ENCODE measurements around the gene SUV39H2.

SUV39H2 gene

GRCh38 chr10:14873090-14873760 is 5.4 kb upstream of the SUV39H2 start:
- no peak overlapping the region for H3K4me2 ChIP-seq
- no peak overlapping the region for H3K27ac ChIP-seq
- H3K36me3 ChIP-seq: peaks cover 26 to 66% (median 37%) of the 10 kb centered on the region in 11 experiments
- peaks cover 11 to 29% (median 24%) of the 10 kb centered on the region in 10 experiments for H3K4me1 ChIP-seq
- no peak for TF ChIP-seq Cebpa-rat (IDR thresholded peaks at IDR 0.05)
- no peak overlapping the region for H3K4me3 ChIP-seq
- H4K20me1 ChIP-seq: peaks cover 0 to 9% (median 0%) of the 10 kb centered on the region in 11 experiments; a peak in 8 of 22 replicates
- H3K9me3 ChIP-seq (replicated peaks in 1 of 11): no peaks in the 10 kb centered on the region
- H3K9ac ChIP-seq: no peak overlapping the region
- no peaks in the 10 kb centered on the region for H3K27me3 ChIP-seq

- H3K27ac ChIP-seq: no peak overlapping the region
These were observed 2.7 kb upstream of the SUV39H2 start for GRCh38 chr10:14875941-14876340.

GRCh38 chr10:14876764-14877163 is 1.9 kb upstream of the SUV39H2 start:
- Histone ChIP-seq H3K4me1 (peaks cover 21 to 38% (median 33%) of the 10 kb centered on the region in 10 experiments), H3K9ac (peak overlapping the region in 10 of 11 experiments; percentile 36 to 97 (median 95); a peak in 14 of 22 replicates), H3K27ac (peak overlapping the region in 2 of 11 experiments; percentile 91 to 93; a peak in 4 of 22 replicates), H3K36me3 (peaks cover 3 to 37% (median 14%) of the 10 kb centered on the region in 11 experiments; a peak in 18 of 22 replicates), H3K27me3 (no peaks in the 10 kb centered on the region), H3K4me2 (peak overlapping the region; percentile 65 to 89 (median 82)), H3K9me3 (replicated peaks in 1 of 11) (no peaks in the 10 kb centered on the region), H3K4me3 (peak overlapping the region in 5 of 10 experiments; percentile 90 to 98 (median 95); a peak in 9 of 20 replicates), H4K20me1 (peaks cover 0 to 15% (median 4%) of the 10 kb centered on the region in 11 experiments; a peak in 10 of 22 replicates)
- no peak for TF ChIP-seq Cebpa-rat (IDR thresholded peaks at IDR 0.05)

More at GRCh38 chr10:14875941-14876340, 2.7 kb upstream of the SUV39H2 start:
- H3K27me3 ChIP-seq: no peaks in the 10 kb centered on the region
- no peaks in the 10 kb centered on the region for H3K9me3 ChIP-seq (replicated peaks in 1 of 11)
- no peak for TF ChIP-seq Cebpa-rat (IDR thresholded peaks at IDR 0.05)
- no peak overlapping the region for H3K9ac ChIP-seq
- peaks cover 0 to 10% (median 7%) of the 10 kb centered on the region in 11 experiments; a peak in 10 of 22 replicates for H4K20me1 ChIP-seq
- H3K36me3 ChIP-seq: peaks cover 4 to 39% (median 15%) of the 10 kb centered on the region in 11 experiments; a peak in 18 of 22 replicates
- no peak overlapping the region for H3K4me3 ChIP-seq
- H3K4me1 ChIP-seq: peaks cover 20 to 38% (median 33%) of the 10 kb centered on the region in 10 experiments
- H3K4me2 ChIP-seq: peak overlapping the region in 4 of 11 experiments; percentile 19 to 82 (median 80); a peak in 6 of 22 replicates

- peak overlapping the region; percentile 80 to 98 (median 95) for H3K4me3 ChIP-seq
- no peak for TF ChIP-seq Cebpa-rat (IDR thresholded peaks at IDR 0.05)
- H3K9ac ChIP-seq: peak overlapping the region; percentile 87 to 97 (median 95)
- peak overlapping the region; percentile 55 to 96 (median 93) for H3K27ac ChIP-seq
- peaks cover 21 to 47% (median 37%) of the 10 kb centered on the region in 10 experiments for H3K4me1 ChIP-seq
- no peaks in the 10 kb centered on the region for H3K27me3 ChIP-seq
- H3K4me2 ChIP-seq: peak overlapping the region; percentile 83 to 97 (median 89)
- H4K20me1 ChIP-seq: peaks cover 0 to 31% (median 7%) of the 10 kb centered on the region in 11 experiments; a peak in 14 of 22 replicates
- H3K36me3 ChIP-seq: peaks cover 0 to 44% (median 24%) of the 10 kb centered on the region in 11 experiments; a peak in 17 of 22 replicates
- H3K9me3 ChIP-seq (replicated peaks in 1 of 11): no peaks in the 10 kb centered on the region; a peak in 1 of 22 replicates
These were observed 660 bp downstream of the SUV39H2 start for GRCh38 chr10:14879124-14879927.

- peak overlapping the region in 9 of 11 experiments; percentile 91 to 96 (median 94); a peak in 17 of 22 replicates for H3K27ac ChIP-seq
- H4K20me1 ChIP-seq: peaks cover 0 to 37% (median 8%) of the 10 kb centered on the region in 11 experiments; a peak in 15 of 22 replicates
- TF ChIP-seq Cebpa-rat (IDR thresholded peaks at IDR 0.05): no peak
- H3K36me3 ChIP-seq: peaks cover 0 to 49% (median 29%) of the 10 kb centered on the region in 11 experiments; a peak in 17 of 22 replicates
- peak overlapping the region; percentile 83 to 97 (median 89) for H3K4me2 ChIP-seq
- no peaks in the 10 kb centered on the region for H3K27me3 ChIP-seq
- peak overlapping the region; percentile 87 to 97 (median 95) for H3K9ac ChIP-seq
- H3K4me3 ChIP-seq: peak overlapping the region; percentile 80 to 98 (median 95)
- H3K4me1 ChIP-seq: peaks cover 21 to 52% (median 39%) of the 10 kb centered on the region in 10 experiments
- no peaks in the 10 kb centered on the region; a peak in 1 of 22 replicates for H3K9me3 ChIP-seq (replicated peaks in 1 of 11)
These were observed 1.2 kb downstream of the SUV39H2 start for GRCh38 chr10:14879928-14880193.

- Histone ChIP-seq H3K9ac (peak overlapping the region; percentile 87 to 97 (median 95)), H4K20me1 (peaks cover 0 to 40% (median 9%) of the 10 kb centered on the region in 11 experiments; a peak in 15 of 22 replicates), H3K4me2 (peak overlapping the region; percentile 83 to 97 (median 89)), H3K4me1 (peaks cover 21 to 55% (median 38%) of the 10 kb centered on the region in 10 experiments), H3K36me3 (peaks cover 0 to 53% (median 33%) of the 10 kb centered on the region in 11 experiments; a peak in 17 of 22 replicates), H3K27ac (peak overlapping the region in 9 of 11 experiments; percentile 91 to 96 (median 94); a peak in 14 of 22 replicates), H3K4me3 (peak overlapping the region; percentile 80 to 98 (median 95)), H3K9me3 (replicated peaks in 1 of 11) (no peaks in the 10 kb centered on the region; a peak in 1 of 22 replicates), H3K27me3 (no peaks in the 10 kb centered on the region)
- TF ChIP-seq Cebpa-rat (IDR thresholded peaks at IDR 0.05): no peak
These were observed 1.6 kb downstream of the SUV39H2 start for GRCh38 chr10:14880229-14880628.

- Histone ChIP-seq H3K27ac (no peak overlapping the region), H3K27me3 (no peaks in the 10 kb centered on the region), H3K4me3 (no peak overlapping the region), H3K4me2 (peak overlapping the region in 3 of 11 experiments; percentile 10 to 25 (median 20); a peak in 3 of 22 replicates), H3K4me1 (peaks cover 8 to 34% (median 19%) of the 10 kb centered on the region in 10 experiments), H4K20me1 (peaks cover 0 to 70% (median 33%) of the 10 kb centered on the region in 11 experiments; a peak in 14 of 22 replicates), H3K9ac (no peak overlapping the region), H3K36me3 (peaks cover 0 to 72% (median 64%) of the 10 kb centered on the region in 11 experiments; a peak in 20 of 22 replicates), H3K9me3 (replicated peaks in 1 of 11) (no peaks in the 10 kb centered on the region; a peak in 2 of 22 replicates)
- no peak for TF ChIP-seq Cebpa-rat (IDR thresholded peaks at IDR 0.05)
These were observed 5.4 kb downstream of the SUV39H2 start for GRCh38 chr10:14884082-14884481.

- H3K27ac ChIP-seq: no peak overlapping the region
- peaks cover 0 to 90% (median 63%) of the 10 kb centered on the region in 11 experiments; a peak in 13 of 22 replicates for H4K20me1 ChIP-seq
- peaks cover 0 to 18% (median 0%) of the 10 kb centered on the region in 10 experiments; a peak in 8 of 20 replicates for H3K4me1 ChIP-seq
- no peak overlapping the region for H3K4me3 ChIP-seq
- H3K4me2 ChIP-seq: 0 out of 22 replicates have a peak overlapping the region, but pooled peaks of 1 of the 11 experiments have one; percentile 3
- peaks cover 0 to 67% (median 44%) of the 10 kb centered on the region in 11 experiments; a peak in 20 of 22 replicates for H3K36me3 ChIP-seq
- no peak for TF ChIP-seq Cebpa-rat (IDR thresholded peaks at IDR 0.05)
- H3K27me3 ChIP-seq: no peaks in the 10 kb centered on the region
- H3K9ac ChIP-seq: no peak overlapping the region
- H3K9me3 ChIP-seq (replicated peaks in 1 of 11): no peaks in the 10 kb centered on the region; a peak in 1 of 22 replicates
These were observed 10.7 kb downstream of the SUV39H2 start for GRCh38 chr10:14889318-14889717.
